Upper lobe of right lung (tissue), 1 donor: ENCODE data around the gene UPF2. TPM values are rescaled to one million over a fixed set of nuclear protein-coding genes. Genes with fewer than 3 reads are reported as not detected.

Experiments
- ATAC-seq: fragments of 200-7000 bp; cut with Tn5 transposase; one replicate; pipeline ENCODE4 v1.9.1; 2020; ENCODE audit warnings: mild to moderate bottlenecking, moderate library complexity
- DNase-seq: peaks from one replicate; pipeline ENCODE4 v3.0.0-alpha.2; 2020
- H3K27ac ChIP-seq: fragments of 200-600 bp; one replicate; pipeline ENCODE4 v1.8.0; 2022
- H3K27me3 ChIP-seq: fragments of 200-600 bp; one replicate; pipeline ENCODE4 v1.8.0; 2022; ENCODE audit warnings: mild to moderate bottlenecking
- H3K36me3 ChIP-seq: fragments of 200-600 bp; one replicate; pipeline ENCODE4 v1.8.0; 2022
- H3K4me1 ChIP-seq: fragments of 200-600 bp; one replicate; pipeline ENCODE4 v1.8.0; 2022
- H3K4me3 ChIP-seq: fragments of 200-600 bp; one replicate; pipeline ENCODE4 v1.8.0; 2022; ENCODE audit warnings: mild to moderate bottlenecking
- H3K9me3 ChIP-seq: fragments of 200-600 bp; one replicate; pipeline ENCODE4 v1.8.0; 2022
- intact Hi-C: fragments of 100-400 bp; cut with DNase I; formaldehyde crosslinking; loops from one replicate; pipeline ENCODE4 v1.11.0; 2022
- total RNA-seq: library from RNA; stranded (reverse); fragmentation: NEBNext Ultra II Directional; extraction: Animal tissue kit (Norgen Biotek cat#: 25700); gene quantifications from one replicate; pipeline ENCODE4 v1.2.1, GENCODE V29; 2021
- TF ChIP-seq, protein P1 (sequence below): fragments of 200-600 bp; IDR thresholded peaks from one replicate; pipeline ENCODE4 v1.8.0; 2022; ENCODE audit warnings: antibody characterized with exemption
- donor health status: DM: no; HTN: yes; CAD: no; lungs with severe emphysema.

UPF2 gene
- total RNA-seq, 1 donor from 2014 or later: 20.1 TPM

DNA sequence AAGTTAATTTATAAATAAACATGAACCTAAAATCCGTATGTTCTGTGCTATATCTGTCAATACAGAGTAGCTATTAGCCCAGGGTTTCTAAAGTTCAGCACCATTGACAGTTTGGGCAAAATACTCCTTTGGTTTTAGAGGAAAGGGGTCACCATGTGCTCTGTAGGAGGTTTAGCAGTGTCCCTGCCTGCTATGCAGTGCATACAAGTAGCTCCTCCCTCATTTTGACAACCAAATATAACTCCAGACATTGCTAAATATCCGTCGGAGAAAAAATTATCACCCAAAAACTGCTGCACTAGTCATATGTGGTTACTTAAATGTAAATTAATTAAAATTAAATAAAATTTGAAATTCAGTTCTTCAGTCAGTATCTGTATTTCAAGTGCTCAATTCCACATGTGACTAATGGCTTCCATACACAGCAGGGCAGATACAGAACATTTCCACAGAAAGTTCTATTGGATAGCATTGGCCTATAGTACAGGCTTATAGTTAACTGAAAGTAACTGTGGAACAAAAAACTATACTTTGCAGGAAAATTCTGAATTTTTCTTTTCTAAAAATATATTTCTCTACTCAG, 6.4 kb downstream of the UPF2 start:
- intact Hi-C loops: no loop called here
- Histone ChIP-seq H3K27ac (no peak overlapping the region), H3K36me3 (peaks cover 27% of the 10 kb centered on the region), H3K27me3 (no peaks in the 10 kb centered on the region), H3K4me1 (no peaks in the 10 kb centered on the region), H3K9me3 (no peaks in the 10 kb centered on the region), H3K4me3 (no peak overlapping the region)
- no peak for DNase-seq
- no peak for ATAC-seq
- TF ChIP-seq, protein P1, sequence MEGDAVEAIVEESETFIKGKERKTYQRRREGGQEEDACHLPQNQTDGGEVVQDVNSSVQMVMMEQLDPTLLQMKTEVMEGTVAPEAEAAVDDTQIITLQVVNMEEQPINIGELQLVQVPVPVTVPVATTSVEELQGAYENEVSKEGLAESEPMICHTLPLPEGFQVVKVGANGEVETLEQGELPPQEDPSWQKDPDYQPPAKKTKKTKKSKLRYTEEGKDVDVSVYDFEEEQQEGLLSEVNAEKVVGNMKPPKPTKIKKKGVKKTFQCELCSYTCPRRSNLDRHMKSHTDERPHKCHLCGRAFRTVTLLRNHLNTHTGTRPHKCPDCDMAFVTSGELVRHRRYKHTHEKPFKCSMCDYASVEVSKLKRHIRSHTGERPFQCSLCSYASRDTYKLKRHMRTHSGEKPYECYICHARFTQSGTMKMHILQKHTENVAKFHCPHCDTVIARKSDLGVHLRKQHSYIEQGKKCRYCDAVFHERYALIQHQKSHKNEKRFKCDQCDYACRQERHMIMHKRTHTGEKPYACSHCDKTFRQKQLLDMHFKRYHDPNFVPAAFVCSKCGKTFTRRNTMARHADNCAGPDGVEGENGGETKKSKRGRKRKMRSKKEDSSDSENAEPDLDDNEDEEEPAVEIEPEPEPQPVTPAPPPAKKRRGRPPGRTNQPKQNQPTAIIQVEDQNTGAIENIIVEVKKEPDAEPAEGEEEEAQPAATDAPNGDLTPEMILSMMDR: no peak

DNA sequence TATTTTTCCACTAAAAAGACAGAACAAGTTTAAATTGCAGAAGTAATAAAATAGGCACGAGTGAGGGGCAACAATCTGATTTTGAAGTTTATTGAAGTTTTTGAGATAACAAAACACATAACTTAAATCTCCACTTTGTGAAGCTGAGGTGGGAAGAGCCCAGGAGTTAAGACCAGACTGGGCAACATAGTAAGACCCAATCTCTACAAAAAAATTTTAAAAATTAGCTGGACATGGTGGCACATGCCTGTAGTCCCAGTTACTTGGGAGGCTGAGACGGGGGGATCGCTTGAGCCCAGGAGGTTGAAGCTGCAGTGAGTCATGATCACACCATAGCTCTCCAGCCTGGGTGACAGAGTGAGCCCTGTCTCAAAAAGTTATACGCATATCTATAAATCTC, 11.2 kb downstream of the UPF2 start:
- Histone ChIP-seq H3K4me3 (no peak overlapping the region), H3K27me3 (no peaks in the 10 kb centered on the region), H3K27ac (no peak overlapping the region), H3K4me1 (no peaks in the 10 kb centered on the region), H3K36me3 (peaks cover 51% of the 10 kb centered on the region), H3K9me3 (no peaks in the 10 kb centered on the region)
- TF ChIP-seq, protein P1: no peak
- intact Hi-C loops: no loop called here
- ATAC-seq: no peak
- DNase-seq: no peak

DNA sequence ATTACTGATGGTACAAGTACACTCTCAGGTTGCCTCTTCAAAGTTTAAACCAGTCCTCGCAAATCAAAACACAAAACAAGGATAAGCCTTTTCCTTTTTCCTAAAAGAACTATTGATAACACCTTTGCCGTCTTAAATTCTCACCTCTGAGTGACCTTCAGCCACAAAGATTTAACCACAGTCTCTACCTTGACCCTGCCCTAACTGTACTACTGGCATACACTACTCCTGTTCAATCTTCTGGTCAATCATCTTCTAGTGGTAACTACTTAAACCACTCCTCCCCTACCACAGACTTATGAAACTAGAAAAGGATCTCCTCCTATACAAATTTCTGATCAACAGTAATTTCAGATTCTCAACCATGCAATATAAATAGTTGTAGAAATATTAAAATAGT, 15.1 kb downstream of the UPF2 start:
- no peaks in the 10 kb centered on the region for H3K4me1 ChIP-seq
- H3K4me3 ChIP-seq: no peak overlapping the region
- TF ChIP-seq, protein P1: no peak
- H3K36me3 ChIP-seq: peaks cover 36% of the 10 kb centered on the region
- ATAC-seq (no peak), DNase-seq (no peak)
- no peaks in the 10 kb centered on the region for H3K9me3 ChIP-seq
- H3K27me3 ChIP-seq: no peaks in the 10 kb centered on the region
- intact Hi-C loops: no loop called here
- no peak overlapping the region for H3K27ac ChIP-seq

DNA sequence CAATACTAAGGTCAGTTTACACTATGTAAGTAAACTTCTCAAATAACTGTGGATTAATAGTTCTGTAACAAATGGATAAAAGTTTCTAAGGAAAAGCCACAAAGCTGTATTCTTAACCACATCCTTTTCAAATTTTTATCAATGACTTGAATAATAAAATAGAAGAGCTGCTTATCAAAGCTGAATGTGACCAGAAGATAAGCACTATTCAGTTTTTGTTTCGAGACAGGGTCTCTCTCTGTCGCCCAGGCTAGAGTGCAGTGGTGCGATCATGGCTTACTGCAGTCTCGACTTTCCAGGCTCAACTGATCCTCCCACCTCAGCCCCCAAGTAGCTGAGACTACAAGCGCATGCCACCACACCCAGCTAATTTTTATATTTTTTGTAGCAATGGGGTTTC, 17.0 kb downstream of the UPF2 start:
- intact Hi-C loops: no loop called here
- TF ChIP-seq, protein P1: no peak
- DNase-seq: no peak
- H3K4me1 ChIP-seq: no peaks in the 10 kb centered on the region
- peaks cover 24% of the 10 kb centered on the region for H3K36me3 ChIP-seq
- ATAC-seq: no peak
- no peaks in the 10 kb centered on the region for H3K27me3 ChIP-seq
- H3K27ac ChIP-seq: no peak overlapping the region
- no peak overlapping the region for H3K4me3 ChIP-seq
- H3K9me3 ChIP-seq: no peaks in the 10 kb centered on the region

DNA sequence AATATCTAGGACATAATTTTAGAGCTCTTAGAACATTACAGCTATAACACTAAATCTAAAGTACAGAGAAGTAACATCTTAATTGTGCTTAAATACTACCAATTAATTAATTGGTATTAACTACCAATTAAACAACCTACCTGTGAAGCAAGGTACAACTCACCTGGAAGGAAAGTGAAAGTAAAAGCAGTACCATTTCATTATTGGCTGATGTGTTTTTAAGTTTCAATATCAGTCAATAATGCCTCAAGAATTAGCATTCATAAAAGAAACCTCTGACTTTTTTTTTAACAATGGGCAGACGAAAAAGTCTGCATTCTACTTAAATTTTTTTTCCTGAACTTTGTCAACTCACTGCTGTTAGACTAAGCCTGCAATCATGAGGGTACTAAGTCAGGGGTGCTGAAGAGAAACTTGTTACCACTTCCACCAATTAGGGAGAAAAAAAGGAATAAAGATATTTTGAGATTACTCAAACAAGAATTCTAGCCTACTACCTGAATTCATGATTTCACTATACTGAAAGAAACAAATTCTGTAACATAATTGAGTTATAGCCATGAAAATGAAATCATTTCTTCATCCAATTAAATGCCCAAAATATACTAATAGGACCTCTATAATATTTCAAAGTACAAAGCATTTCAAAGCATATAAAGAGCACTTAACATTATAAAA, 19.9 kb downstream of the UPF2 start:
- no peaks in the 10 kb centered on the region for H3K36me3 ChIP-seq
- H3K4me1 ChIP-seq: peaks cover 5% of the 10 kb centered on the region
- H3K27ac ChIP-seq: no peak overlapping the region
- H3K27me3 ChIP-seq: no peaks in the 10 kb centered on the region
- no peak overlapping the region for H3K4me3 ChIP-seq
- TF ChIP-seq, protein P1: no peak
- H3K9me3 ChIP-seq: no peaks in the 10 kb centered on the region
- intact Hi-C loops: no loop called here
- DNase-seq: no peak
- no peak for ATAC-seq
